ENCODE measurements around the gene RPL36. TPM values are rescaled to one million over a fixed set of nuclear protein-coding genes. Genes with fewer than 3 reads are reported as not detected.

Gene RPL36
- 662 and 689 TPM in 2 replicates for polyA plus RNA-seq

DNA sequence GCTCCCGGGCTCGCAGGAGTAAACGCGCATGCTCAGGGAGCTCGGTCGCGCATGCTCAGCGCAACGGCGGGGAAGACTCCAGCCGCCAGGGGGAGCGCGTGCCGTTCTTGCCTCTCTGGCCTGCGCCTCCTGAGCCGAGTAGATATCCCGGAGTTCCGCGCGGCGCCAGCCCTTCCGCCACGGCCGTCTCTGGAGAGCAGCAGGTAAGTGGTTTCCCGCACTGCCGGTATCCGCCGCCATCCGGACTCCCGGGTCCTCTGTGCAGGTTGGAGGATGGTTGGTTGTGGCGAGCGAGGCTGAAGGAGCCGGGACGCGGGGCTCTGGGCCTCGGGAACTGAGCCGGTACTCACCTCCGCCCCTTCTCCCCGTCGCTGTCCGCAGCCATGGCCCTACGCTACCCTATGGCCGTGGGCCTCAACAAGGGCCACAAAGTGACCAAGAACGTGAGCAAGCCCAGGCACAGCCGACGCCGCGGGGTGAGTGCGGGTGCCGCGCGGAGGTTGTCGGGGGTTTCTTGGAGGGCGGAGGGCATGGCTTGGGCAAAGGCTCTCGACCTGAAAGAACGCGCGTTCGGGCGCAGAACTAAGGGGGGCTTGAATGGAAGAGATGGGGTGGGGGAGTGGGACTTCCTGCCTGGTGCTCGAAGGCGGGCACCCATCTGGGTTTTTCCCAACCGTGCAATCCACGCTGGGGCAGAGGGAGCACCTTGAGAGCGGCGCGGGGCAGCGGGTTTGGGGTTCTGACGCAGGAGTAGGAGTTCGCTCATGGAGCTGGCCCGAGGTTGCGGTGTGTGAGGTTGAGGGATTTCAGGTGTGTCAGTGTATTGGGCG lies at the start of gene RPL36:
TSS of gene RPL36 (plus strand) at position 171 of the 830 bp plus-strand sequence. CDS start at position 384, 213 bp downstream.

DNA sequence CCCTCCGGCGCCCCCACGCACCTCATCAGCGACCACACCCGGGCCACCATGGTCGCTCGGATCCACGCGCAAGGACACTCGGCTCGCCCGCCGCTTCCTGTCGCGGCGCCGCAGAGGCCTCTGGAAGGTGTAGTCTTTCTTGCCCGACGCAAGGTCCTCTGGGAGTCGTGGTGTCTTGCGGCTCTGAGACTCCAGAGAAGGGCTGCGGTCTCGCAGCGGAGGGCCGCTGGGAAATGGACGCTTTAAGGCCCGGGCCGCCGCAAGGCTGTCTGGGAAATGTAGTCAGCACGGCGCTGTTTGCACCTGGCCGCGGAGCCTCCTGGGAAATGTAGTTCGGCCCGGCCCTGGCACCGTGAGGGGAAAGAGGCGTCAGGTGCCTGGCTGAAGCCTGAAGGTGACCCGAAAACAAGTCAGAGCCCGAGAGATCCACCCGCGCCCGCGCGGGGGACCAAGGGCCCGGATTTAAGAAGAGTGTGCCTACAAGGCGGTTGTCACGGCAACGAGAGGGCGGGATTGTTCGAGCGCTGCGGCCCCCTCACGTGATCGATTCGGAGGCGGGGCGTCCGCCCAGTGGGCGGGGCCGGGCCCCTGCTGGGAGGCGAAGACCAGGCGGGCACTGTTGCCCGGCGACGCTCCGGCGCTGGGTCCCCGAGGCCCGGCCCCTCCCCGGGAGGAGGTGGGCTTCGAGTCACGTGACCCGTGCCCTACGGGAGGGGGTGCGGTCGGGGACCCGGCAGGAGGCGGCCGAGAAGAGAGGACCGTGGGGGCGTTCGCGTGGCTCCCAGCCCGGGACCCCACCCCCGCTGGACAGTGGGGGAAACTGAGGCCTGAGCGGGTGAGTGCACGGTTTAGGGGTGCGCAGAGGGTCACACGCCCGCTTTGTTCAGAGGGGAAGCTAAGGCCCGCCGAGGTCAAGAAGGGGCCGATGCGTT lies 9.4 kb upstream of the RPL36 start, which contains the start of the genes HSD11B1L and MICOS13:
TSS of gene HSD11B1L (plus strand) at position 591 of the 932 bp plus-strand sequence. CDS start 3,806 bp downstream, outside the sequence.
TSS of gene MICOS13 (minus strand) at position 80 of the 932 bp plus-strand sequence. CDS start at position 50, 30 bp downstream.

DNA sequence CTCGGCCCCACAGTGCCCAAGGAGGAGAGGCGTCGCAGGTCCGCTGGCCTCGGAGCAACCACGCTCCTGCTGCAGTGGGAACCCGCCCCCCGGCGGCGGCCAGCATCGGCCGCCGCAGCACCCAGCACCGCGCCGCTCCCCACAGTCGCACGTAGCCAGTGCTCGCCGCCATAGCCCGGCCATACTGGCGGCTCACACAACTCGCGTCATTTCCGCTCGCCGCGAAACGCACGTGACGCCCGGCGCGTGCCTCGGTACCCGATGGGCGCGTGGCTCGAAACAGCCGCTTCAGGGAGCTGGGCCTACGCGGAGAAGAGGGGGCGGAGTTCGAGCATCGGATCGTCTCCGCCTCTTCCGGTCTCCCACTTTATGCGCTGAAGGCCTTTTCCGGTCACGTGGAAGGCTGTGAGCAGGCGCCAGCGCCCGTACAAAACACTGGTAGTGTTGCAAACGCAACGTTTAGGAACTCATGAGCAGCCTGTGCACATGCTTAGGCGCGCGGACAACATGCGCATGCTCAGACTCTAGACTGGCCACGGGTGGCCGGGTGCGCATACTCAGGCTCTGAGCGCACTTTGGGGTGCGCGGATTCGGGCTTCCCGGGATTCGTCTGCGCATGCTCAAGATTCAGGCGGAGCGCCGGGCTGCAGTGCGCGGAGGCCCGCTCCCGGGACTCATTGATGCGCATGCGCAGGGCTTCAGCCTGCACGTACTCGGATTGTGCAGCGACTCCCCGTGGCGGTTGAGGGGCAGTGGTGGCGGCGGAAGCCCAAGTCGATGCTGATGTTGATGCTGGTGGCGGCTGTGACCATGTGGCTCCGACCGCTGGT lies 30.1 kb downstream of the RPL36 start, which contains the start of the genes CATSPERD and LONP1:
TSS of gene CATSPERD (plus strand) at position 677 of the 830 bp plus-strand sequence. CDS start at position 778, 101 bp downstream.
TSS of gene LONP1 (minus strand) at position 186 of the 830 bp plus-strand sequence. CDS start at position 172, 14 bp downstream.

Other genes with a start within 250 kb of the RPL36 start
- not detected in 2 replicates for gene ZNRF4, start 234.9 kb upstream of the RPL36 start, polyA plus RNA-seq
- 1.4 TPM in 1 of 2 replicates, not detected in the other for gene TINCR, start 122.3 kb upstream of the RPL36 start, polyA plus RNA-seq
- gene SAFB2, start 67.5 kb upstream of the RPL36 start, polyA plus RNA-seq: 7.2 and 10.8 TPM in 2 replicates
- 6.2 and 13.3 TPM in 2 replicates for gene SAFB, start 67.2 kb upstream of the RPL36 start, polyA plus RNA-seq
- gene MICOS13, start 9.8 kb upstream of the RPL36 start, polyA plus RNA-seq: 52.4 and 55.3 TPM in 2 replicates
- gene HSD11B1L, start 9.3 kb upstream of the RPL36 start, polyA plus RNA-seq: 3.2 and 10.9 TPM in 2 replicates
- 3.7 and 4.3 TPM in 2 replicates for gene LONP1, start 29.9 kb downstream of the RPL36 start, polyA plus RNA-seq
- not detected in 2 replicates for gene CATSPERD, start 30.3 kb downstream of the RPL36 start, polyA plus RNA-seq
- not detected in 2 replicates for gene PRR22, start 94.5 kb downstream of the RPL36 start, polyA plus RNA-seq
- 1.2 and 2.3 TPM in 2 replicates for gene DUS3L, start 100.9 kb downstream of the RPL36 start, polyA plus RNA-seq
- not detected in 2 replicates for gene NRTN, start 114.8 kb downstream of the RPL36 start, polyA plus RNA-seq
- not detected in 2 replicates for gene FUT6, start 149.4 kb downstream of the RPL36 start, polyA plus RNA-seq
- gene FUT3, start 161.2 kb downstream of the RPL36 start, polyA plus RNA-seq: not detected in 2 replicates
- not detected in 2 replicates for gene FUT5, start 180.2 kb downstream of the RPL36 start, polyA plus RNA-seq
- gene NDUFA11, start 213.5 kb downstream of the RPL36 start, polyA plus RNA-seq: 425 and 432 TPM in 2 replicates
- gene VMAC, start 214.6 kb downstream of the RPL36 start, polyA plus RNA-seq: not detected in 2 replicates
- 0.13 TPM in 1 of 2 replicates, not detected in the other for gene CAPS, start 224.0 kb downstream of the RPL36 start, polyA plus RNA-seq